ENCODE measurements around the gene EXOC3L4. TPM values are rescaled to one million over a fixed set of nuclear protein-coding genes. Genes with fewer than 3 reads are reported as not detected.

Gene EXOC3L4
- total RNA-seq, 1 experiment from 2014 or later: not detected

GRCh38 chr14:103132381-103133209 lies 38.1 kb downstream of the EXOC3L4 start:
- Histone ChIP-seq H3K27ac (ENCODE audit: low read depth, low read length) (no peak overlapping the region; the same call in 1 of the 2 replicates), H3K4me3 (replicated peaks in 1 of 2; ENCODE audit: low read depth in 1 of 2, low read length in 2 of 2) (no peak overlapping the region), H3K9ac (ENCODE audit: low read length) (no peak overlapping the region), H3K79me2 (ENCODE audit: insufficient read depth, low read length) (no peaks in the 10 kb centered on the region), H3K9me2 (ENCODE audit: insufficient read depth) (no peaks in the 10 kb centered on the region), H3K4me2 (ENCODE audit: low read length) (no peak overlapping the region), H3K36me3 (ENCODE audit: control insufficient read depth in 1 of 2, insufficient read depth in 2 of 2, low read length in 2 of 2) (peaks cover 8 to 18% of the 10 kb centered on the region in 2 experiments; a peak in 1 of 4 replicates), H3K27me3 (ENCODE audit: insufficient read depth, low read length) (no peaks in the 10 kb centered on the region), H4K20me1 (ENCODE audit: insufficient read depth) (no peaks in the 10 kb centered on the region), H3K9me3 (ENCODE audit: control insufficient read depth in 1 of 2, insufficient read depth in 1 of 2, low read depth in 1 of 2, low read length in 2 of 2) (no peaks in the 10 kb centered on the region), H3K4me1 (ENCODE audit: control insufficient read depth in 1 of 2, insufficient read depth in 2 of 2, low read length in 2 of 2) (peaks cover 35 to 42% of the 10 kb centered on the region in 2 experiments), H2AFZ (ENCODE audit: low read depth, low read length, poor library complexity, severe bottlenecking) (no peak overlapping the region)
- TF ChIP-seq, protein P1, sequence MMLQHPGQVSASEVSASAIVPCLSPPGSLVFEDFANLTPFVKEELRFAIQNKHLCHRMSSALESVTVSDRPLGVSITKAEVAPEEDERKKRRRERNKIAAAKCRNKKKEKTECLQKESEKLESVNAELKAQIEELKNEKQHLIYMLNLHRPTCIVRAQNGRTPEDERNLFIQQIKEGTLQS (IDR thresholded peaks at IDR 0.05): no peak
- TF ChIP-seq ELF1 (IDR thresholded peaks at IDR 0.05; ENCODE audit: borderline replicate concordance, low read depth) (no peak), POLR2AphosphoS5 (IDR thresholded peaks at IDR 0.05; ENCODE audit: low read depth, low read length) (no peak), REST (IDR thresholded peaks at IDR 0.05; ENCODE audit: low read depth) (no peak), POLR2A (IDR thresholded peaks at IDR 0.05; ENCODE audit: borderline replicate concordance, extremely low read depth, insufficient read depth, insufficient read length) (no peak), CEBPB (IDR thresholded peaks at IDR 0.05; ENCODE audit: low read depth) (no peak), RAD21 (IDR thresholded peaks at IDR 0.05; ENCODE audit: low read depth) (no peak), MAX (IDR thresholded peaks at IDR 0.05) (no peak), CBX3 (IDR thresholded peaks at IDR 0.05; ENCODE audit: low read depth) (no peak), YY1 (IDR thresholded peaks at IDR 0.05; ENCODE audit: extremely low read depth, insufficient replicate concordance, low read depth, low read length) (no peak), JUND (IDR thresholded peaks at IDR 0.05) (no peak), EZH2phosphoT487 (IDR thresholded peaks at IDR 0.05; ENCODE audit: borderline replicate concordance) (no peak), EZH2 (IDR thresholded peaks at IDR 0.05) (no peak), FOSL1 (IDR thresholded peaks at IDR 0.05; ENCODE audit: low read depth) (no peak), SRF (IDR thresholded peaks at IDR 0.05; ENCODE audit: low read depth) (no peak), ZBTB33 (IDR thresholded peaks at IDR 0.05; ENCODE audit: extremely low read depth, insufficient replicate concordance, low read length) (no peak), SP1 (IDR thresholded peaks at IDR 0.05; ENCODE audit: low read depth) (no peak)
- CTCF ChIA-PET: no interaction called here
- ATAC-seq (no peak), DNase-seq (ENCODE audit: low read depth, low spot score) (no peak)
- BruUV-seq (replicated peaks): no TSS peak
- POLR2A ChIA-PET: no interaction called here
- intact Hi-C loops (cut with micrococcal nuclease): no loop called here
- RAD21 ChIA-PET (ENCODE audit: low non-redundant PET in 1 of 2, low total read pairs in 2 of 2, uncharacterized antibody in 2 of 2, unreplicated experiment in 2 of 2): no interaction called here

Measured in HCT116 (cell line).